RWPE1 (cell line): ENCODE measurements around the gene KCNQ1.

Experiments
- CTCF ChIA-PET: fragments of 350-600 bp; sonication (Branson Sonifier 250); formaldehyde crosslinking; extraction: SDS; loops from one replicate; lab custom pipeline; 2021; lab: Yijun Ruan, JAX
- POLR2A ChIA-PET: fragments of 400-600 bp; formaldehyde crosslinking; extraction: SDS; loops from one replicate; lab custom pipeline; 2020; ENCODE audit warnings: antibody characterized with exemption; ENCODE audit not compliant: low non-redundant PET; lab: Yijun Ruan, JAX
- DNase-seq: peaks from one replicate; pipeline ENCODE4 v3.0.0; 2012; ENCODE audit warnings: low spot score
- H3K27ac ChIP-seq: fragments of 450-650 bp; 2 replicates; pipeline ENCODE4 v1.5.1; 2017
- CTCF ChIP-seq: fragments of 450-650 bp; conservative IDR thresholded peaks from 2 replicates; pipeline ENCODE4 v1.5.1; 2017; ENCODE audit warnings: low read depth, mild to moderate bottlenecking

Gene KCNQ1

DNA sequence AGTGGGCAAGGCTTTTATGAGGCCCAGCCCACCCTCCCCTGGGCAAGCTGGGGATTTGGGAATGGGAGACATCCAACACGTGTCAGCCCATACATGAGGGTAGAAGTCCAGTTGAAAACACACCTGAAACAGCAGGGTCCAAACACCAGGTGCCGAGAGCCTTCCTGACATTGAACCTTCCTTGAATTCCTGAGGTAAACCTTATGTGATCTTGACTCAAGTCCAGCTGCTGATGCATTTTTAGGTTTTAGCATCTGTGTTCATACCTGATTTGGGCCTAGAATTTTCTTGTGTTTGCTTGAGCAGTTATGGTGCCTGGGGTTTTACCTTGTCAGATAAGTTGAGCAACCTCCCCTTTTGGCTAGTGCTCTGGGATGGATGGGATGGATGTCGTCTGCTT, 374.5 kb downstream of the KCNQ1 start:
- no peak overlapping the region for H3K27ac ChIP-seq
- POLR2A ChIA-PET = no interaction called here
- no peak for DNase-seq
- TF ChIP-seq CTCF = no peak
- CTCF ChIA-PET = no interaction called here

DNA sequence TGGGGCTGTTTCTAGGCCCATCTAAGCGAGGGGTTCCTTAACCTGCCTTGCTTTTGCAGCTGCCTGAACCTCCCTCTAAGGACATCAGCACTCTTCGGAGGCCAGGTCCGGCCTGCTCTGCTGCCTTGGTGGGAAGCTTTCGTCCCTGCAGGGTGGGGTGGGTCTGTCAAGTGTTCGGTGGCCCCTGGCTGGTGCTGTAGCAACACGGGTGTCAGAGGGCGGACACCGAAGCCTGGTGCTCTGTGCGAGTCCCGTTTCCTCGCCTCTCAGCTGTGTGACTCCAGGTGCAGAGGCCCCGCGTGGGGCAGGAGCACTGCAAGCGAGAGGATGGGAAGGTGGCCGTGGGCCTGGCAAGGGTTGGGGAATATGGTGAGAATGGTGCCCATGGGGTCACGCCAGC, 376.2 kb downstream of the KCNQ1 start:
- no peak for TF ChIP-seq CTCF
- ChIA-PET POLR2A (no interaction called here), CTCF (interaction anchor here (0.6 kb wide), 1 partner anchor 136 kb away, joined by 3 read pairs; no protein-coding TSS in a partner anchor)
- H3K27ac ChIP-seq = no peak overlapping the region
- DNase-seq = no peak

DNA sequence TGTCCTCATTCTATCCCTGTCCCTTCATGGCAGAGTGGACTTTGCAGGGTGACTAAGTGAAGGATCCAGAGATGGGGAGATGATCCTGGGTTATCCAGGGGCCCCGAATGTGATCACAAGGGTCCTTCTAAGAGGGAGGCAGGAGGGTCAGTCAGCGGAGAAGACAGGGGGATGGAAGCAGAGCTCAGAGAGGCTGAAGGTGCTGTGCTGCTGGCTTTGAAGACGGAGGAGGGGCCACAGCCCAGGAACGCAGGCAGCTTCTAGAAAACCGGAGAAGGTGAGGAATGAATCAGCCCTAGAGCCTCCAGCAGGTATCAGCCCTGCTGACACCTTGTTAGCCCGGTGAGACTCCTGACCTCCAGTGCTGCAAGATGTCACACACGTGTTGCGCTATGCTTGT, 377.1 kb downstream of the KCNQ1 start:
- H3K27ac ChIP-seq = no peak overlapping the region
- CTCF ChIA-PET = no interaction called here
- DNase-seq = no peak
- TF ChIP-seq CTCF = no peak
- POLR2A ChIA-PET = no interaction called here

- H3K27ac ChIP-seq = peak overlapping the region; percentile 100
- no peak for TF ChIP-seq CTCF
- POLR2A ChIA-PET = no interaction called here
- DNase-seq = no peak
- CTCF ChIA-PET = interaction anchor here (0.6 to 1.4 kb wide), 2 partner anchors 51 to 292 kb away, joined by 3 read pairs; no protein-coding TSS in a partner anchor
Observed at GRCh38 chr11:2824851-2825250, 380.0 kb downstream of the KCNQ1 start.

DNA sequence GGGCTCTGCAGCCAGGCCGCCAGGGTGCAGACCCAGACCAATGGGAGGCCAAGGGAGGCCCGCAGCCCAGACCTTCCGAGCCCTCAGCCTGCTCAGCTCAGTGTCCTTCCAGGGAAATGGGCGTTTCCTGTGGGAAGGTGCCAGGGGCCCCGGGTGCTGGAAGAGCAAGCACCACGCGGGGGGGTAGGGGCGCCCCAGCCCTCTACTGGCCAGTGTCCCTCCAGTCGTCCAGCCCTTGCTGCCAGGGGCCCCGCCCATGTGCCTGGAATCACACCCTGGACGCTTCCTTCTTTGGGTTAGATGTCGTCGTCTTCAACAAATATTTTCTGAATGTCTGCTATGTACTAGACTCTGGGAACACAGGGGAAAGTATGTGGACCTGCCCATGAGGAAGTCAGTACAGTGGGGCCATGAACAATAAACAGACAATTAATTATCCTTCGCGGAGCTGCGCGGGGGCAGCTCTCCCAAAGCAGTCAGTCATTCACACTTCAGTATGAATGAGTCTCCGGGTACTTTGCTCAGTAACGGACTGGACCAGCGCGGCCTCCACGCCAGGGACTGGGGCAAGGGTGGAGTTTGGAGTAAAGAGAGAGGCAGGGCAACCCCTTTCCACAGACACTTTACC, 380.6 kb downstream of the KCNQ1 start:
- POLR2A ChIA-PET = no interaction called here
- no peak for TF ChIP-seq CTCF

GRCh38 chr11:2825889-2826678, 381.3 kb downstream of the KCNQ1 start:
- peak overlapping the region; percentile 100 for H3K27ac ChIP-seq
- peak; percentile 93 for DNase-seq
- ChIA-PET POLR2A (no interaction called here), CTCF (interaction anchor here (0.7 to 1.4 kb wide), 3 partner anchors 266 to 521 kb away, joined by 3 to 5 read pairs (median 3); no protein-coding TSS in a partner anchor)
- TF ChIP-seq CTCF = no peak

More for the DNA sequence above, 380.6 kb downstream of the KCNQ1 start:
- peak overlapping the region; percentile 100 for H3K27ac ChIP-seq
- CTCF ChIA-PET = interaction anchor here (1.4 kb wide), 1 partner anchor 292 kb away, joined by 3 read pairs; no protein-coding TSS in a partner anchor
- peak; percentile 18 for DNase-seq
